NCI-H774 (cell line): ENCODE data around the gene LRRC58.

Experiments
- DNase-seq: peaks from one replicate; lab custom pipeline; 2025; lab: John Stamatoyannopoulos, UW

Gene LRRC58

DNA sequence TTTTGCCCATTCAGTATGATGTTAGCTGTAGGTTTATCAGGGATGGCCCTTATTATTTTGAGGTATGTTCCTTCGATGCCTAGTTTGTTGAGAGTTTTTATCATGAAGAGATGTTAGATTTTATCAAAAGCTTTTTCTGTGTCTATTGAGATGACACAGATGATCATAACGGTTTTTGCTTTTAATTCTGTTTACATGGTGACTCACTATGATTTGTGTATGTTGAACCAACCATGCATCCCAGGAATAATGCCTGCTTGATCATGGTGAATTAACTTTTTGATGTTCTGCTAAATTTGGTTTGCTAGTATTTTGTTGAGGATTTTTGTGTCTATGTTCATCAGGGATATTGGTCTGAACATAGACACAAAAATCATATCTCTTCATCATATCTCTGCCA, 72.4 kb downstream of the LRRC58 start:
- DNase-seq = no peak

DNA sequence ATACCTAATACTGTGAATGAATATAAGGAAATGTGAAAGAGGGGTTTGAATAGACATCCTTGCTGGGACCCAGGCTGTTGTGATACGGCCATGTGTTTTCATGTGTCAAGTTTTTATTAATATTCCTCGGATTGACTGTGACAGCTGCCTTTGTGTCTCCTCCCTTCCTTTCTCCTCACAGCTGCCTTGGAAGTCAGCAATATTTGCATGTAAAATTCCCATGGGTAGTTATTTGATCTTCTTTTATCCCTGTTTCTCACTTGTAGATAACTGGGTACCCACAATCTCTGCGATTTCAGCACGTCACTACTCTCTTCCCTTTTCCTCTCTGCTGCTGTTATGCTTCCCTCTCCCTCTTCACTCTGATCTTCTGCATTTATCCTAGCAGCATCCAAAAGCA, 73.5 kb downstream of the LRRC58 start:
- DNase-seq = no peak

DNA sequence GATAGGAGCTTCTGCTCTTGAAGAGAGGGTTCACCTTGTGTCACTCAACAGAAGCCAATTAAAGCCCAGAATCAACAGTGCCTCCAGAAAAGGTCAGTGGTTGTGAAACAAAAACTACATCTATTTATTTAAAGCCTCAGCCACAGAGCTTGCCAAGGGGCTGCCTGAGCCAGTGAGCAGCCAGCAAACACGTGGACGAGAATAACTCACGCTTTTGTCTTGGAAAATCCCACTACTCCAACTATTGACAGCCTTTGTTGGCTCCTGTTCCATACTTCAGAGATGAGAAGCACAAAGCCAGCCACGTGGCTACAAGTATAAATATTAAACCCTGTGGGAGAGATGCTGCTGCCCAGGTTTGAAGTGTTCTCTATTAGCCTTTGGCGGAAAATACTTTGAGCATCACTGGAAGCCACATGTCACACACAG, 74.4 kb downstream of the LRRC58 start:
- peak; percentile 45 for DNase-seq
